IPS-NIHi11 (cell line): ENCODE data around the gene KLF13.

Source experiments
- DNase-seq: peaks from one replicate; pipeline ENCODE4 v3.0.0; 2012; ENCODE audit warnings: mixed read lengths, low spot score

The KLF13 gene

DNA sequence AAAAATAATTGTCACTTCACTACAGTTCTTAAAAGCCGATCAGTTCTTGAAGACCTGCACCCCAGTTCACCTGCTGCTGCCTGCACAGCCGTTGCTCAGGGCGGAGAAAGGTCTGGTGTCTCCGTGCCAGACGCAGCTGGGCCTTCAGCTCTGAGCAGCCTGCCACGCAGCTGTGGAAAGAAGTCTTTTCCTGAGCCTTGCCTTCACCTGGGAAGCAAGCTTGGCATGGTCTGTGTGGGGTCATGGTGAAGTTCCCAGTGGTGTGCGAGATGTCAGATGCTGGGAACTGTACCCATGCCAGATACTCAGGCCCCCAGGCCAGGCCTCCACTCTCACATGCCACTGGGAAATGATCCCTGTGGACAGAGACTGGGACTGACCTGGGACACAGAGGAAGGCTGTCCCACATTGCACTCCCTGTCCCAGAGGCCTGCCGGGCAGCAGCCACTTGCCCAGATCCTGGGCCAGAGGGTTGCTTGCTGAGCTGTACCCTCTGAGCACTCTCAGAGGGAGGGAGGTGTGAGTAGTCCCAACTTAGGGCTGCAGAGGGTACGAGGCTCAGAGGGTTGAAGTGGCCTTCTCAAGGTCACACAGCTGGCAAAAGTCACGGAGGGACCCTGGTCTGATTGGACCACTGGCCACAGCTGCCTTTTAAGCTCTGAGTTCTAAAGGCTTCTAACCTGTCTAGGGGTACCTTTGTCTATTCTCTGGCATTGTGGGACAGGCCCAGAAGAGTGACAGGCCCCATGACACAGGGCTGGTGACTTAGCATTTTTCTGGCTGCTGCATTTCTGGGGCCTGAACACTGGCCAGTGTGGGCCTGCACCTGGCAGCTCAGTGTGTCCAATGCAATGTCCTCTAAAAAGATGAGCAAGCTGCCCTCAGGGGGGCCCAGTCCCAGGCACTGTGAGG is 55.4 kb downstream of the KLF13 start:
- DNase-seq = no peak

GRCh38 chr15:31382713-31383045 is 56.0 kb downstream of the KLF13 start:
- no peak for DNase-seq

DNA sequence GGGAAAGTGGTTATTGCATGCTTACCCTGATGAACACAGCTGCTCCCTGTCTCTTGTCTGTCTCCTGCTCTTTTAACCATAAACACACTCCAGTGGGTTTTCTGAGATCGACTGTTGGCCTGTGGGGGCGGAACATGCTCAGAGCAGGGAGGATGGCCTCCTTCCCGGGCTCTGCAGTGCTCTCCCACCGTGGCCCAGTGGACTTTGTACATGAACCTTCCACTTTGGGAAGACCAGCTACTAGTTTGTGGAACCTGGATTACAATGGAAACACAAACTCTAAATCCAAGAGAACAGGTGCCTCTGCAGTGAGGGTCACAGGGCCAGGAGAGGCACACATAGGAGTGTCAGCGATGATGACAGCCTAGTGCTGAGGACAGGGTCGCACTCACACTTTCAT is 56.5 kb downstream of the KLF13 start:
- no peak for DNase-seq

DNA sequence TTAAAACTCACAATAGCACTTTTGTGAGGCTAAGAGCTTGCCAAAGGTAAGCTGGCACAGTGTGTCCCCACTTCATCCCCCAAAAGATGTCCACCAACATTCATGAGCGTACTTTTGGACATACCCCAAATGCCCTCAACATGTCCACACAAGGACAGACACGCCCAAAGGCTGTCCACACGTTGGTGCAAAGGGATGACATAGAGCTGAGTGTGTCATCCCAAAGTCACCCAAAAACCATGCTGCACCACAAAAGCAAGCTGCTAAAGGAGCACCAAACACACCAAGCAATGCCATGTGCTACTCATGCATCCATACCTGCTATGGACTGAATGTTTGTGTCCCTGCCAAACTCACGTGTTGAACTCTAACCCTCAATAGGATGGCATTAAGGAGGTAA is 57.9 kb downstream of the KLF13 start:
- no peak for DNase-seq

DNA sequence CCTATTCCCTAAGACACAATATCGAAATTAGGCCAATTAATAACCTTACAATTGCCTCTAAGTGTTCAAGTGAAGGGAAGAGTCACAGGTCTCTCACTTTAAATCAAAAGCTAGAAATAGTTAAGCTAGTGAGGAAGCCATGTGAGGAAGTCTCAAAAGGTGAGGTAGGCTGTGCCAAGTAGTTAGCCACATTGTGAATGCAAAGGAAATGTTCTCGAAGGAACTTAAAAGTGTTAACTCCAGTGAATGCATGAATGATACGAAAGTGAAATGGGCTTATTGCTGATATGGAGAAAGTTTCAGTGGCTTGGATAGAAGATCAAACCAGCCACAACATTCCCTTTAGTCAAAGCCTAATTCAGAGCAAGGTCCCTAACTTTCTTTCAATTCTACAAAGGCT is 59.1 kb downstream of the KLF13 start:
- DNase-seq = no peak

DNA sequence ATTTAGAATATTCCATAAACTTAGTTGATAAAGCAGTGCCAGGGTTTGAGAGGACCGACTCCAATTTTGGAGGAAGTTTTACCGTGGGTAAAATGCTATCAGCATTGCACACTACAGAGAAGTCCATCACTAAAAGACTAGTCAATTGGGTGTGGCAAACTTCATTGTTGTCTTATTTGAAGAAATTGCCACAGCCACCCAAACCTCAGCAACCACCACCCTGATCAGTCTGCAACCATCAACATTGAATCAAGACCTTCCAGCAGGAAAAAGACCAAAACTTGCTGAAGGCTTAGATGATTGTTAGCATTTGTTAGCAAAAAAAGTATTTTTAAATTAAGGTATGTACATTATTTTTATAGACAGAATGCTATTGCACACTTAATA is 60.5 kb downstream of the KLF13 start:
- no peak for DNase-seq

DNA sequence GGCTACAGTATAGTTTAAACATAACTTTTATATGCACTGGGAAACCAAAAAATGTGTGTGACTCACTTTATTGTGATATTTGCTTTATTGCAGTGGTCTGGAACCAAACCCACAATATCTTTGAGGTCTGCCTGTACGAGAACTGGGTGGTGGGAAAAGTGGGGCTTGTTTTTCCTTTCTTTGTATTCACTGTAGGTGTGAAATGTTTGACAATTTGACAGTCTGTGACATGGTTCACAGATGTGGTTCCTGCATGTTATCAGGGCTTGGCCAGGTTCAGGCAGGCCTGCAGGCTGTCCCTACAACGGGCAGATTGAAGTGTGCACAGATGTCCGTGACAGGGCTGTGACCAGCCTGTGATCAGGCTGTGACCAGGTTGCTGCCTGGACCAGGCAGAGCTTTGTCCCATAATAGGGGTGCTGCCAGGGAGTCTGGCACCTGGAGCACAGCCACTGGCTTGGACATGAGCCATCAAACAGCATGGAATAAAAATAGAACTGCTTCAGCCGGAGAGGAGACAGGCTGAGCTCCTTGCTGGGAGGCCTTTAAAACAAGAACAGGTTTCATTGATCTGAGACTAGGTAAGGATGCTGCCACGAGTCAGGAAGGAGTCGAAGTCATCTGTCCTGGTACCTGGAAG is 61.0 kb downstream of the KLF13 start:
- DNase-seq = no peak

DNA sequence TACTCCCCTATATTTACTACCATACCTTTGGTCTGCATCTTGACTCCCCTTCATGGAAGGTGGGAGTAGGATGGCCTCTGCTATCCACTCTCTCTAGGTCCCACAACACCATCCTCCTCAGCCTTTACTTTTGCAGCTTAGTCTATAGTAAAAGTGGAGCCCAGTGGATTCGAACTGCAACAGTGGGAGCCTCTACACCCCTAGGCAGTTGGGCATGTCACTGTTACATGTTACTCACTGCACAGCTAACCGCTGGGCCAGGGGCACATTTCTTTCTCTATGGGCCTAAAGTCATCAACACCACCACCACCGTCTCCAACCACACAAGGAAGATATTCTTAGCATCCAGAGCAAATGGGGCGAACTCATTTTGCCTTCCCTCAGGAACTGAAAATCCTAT is 62.9 kb downstream of the KLF13 start:
- DNase-seq = no peak

DNA sequence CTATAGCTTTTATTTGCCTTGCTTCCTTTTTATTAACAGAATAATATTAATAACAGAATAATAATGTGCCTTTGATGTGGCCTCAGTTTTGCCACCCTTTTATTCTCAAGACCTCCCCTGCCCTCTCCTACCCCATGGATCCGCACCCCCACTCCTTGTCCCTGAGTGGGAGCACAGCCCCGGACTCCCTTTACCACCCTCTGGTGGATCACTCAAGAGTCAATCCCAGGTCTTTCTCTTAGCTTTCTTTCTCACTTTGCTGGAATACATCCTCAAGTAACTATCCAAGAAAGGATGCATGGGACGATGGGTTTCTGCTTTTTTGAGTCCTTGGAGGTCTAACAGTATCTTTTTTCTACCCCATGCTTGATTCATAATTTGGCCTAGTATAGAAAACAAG is 63.4 kb downstream of the KLF13 start:
- DNase-seq = no peak

GRCh38 chr15:31390777-31391486 is 64.3 kb downstream of the KLF13 start:
- no peak for DNase-seq

GRCh38 chr15:31391687-31392671 is 65.3 kb downstream of the KLF13 start:
- peak; percentile 80 for DNase-seq

DNA sequence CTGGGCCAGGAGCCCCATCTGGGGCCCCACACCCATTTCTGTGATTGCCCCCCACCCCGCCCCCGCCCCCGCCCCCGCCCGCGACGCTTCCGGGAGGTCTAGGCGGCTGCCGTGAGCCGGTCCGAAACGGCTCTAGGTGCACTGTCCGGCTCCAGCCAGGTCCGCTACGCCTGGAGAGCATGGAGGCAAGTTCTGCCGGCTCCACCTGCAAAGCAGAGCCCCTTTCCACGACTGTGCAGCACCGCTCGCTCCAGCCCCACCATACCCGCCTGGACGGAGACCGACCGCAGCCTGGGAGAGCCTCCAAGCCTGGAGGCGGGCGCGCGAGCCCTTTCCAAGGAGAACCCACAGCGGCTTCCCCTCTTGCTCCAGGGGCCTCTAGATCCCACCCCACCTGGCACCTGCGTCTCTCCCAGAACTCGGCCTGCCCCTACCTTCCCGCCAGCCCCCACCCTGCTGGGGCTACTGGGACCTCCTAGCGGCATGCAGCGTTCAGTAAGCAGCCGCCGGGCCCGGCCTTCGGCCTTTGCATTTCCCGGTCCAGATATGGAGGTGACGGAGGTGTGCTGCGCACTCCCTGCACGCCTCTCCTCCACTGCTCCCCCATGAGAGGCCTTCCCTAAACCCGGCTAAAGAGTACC is 66.2 kb downstream of the KLF13 start:
- no peak for DNase-seq

- no peak for DNase-seq
Observed at GRCh38 chr15:31393444-31394091, 66.9 kb downstream of the KLF13 start.

DNA sequence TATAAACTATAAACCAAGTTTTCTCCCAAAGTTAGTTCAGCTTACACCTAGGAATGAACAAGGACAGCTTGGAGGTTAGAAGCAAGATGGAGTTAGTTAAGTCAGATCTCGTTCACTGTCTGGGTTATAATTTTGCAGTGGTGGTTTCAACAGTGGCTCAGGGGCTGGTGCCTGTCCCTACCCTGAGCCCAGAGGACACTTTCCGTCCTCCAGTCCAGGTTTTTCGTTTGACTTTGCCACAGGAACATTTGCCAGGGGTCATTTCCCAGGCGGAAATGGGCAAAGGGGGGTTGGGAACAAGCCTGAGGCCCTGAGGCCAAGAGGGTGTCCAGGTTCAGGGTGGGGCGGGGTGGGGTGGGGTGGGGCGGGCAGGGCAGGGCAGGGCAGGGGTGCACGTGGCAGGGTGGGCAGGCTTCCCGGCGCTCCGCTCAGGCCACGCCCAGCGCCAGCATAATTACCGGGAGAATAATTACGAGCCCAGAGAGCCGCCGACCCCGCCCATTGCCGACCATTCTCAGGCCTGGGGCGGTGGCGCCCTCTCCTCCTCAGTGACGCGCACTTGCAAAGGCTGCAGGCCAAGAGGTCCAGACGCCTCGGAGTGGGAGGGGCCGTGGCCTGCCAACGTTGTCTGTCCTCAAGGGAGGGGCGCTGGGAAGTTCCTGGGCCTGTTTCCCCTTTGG is 70.4 kb downstream of the KLF13 start:
- DNase-seq = peak; percentile 95

GRCh38 chr15:31397851-31398661 is 71.4 kb downstream of the KLF13 start:
- DNase-seq = no peak

GRCh38 chr15:31398677-31399301 is 72.2 kb downstream of the KLF13 start:
- no peak for DNase-seq

DNA sequence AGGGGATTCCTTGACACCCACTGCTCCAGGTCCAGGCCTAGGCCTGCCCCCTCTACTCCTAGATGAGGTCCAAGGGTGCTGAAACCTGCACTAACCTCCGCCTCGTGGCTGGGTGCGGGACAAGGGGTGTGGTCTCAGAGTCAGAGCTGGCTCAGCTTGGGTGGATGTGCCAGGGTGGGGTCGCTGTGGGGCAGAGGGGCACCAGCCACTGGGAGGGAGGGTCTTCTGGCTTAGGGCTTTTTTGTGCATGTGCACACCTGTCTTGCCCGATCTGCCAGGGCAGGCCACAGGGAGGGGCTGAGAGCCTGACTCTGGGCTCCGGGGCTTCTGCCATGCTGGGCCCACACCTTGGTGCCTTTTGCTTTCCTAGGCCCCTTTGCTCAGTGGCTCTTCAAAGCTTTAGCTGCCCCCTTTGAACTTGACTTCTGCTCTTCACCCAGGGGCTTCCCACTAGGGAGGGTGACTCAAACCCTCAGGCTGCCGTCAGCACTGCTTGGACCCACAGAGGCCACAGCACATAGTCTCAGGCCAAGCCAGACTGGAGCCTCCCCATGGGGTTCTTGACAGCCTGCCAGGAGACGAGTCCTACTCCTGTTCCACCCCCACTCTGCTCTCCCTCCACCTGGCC is 73.0 kb downstream of the KLF13 start:
- DNase-seq = no peak

DNA sequence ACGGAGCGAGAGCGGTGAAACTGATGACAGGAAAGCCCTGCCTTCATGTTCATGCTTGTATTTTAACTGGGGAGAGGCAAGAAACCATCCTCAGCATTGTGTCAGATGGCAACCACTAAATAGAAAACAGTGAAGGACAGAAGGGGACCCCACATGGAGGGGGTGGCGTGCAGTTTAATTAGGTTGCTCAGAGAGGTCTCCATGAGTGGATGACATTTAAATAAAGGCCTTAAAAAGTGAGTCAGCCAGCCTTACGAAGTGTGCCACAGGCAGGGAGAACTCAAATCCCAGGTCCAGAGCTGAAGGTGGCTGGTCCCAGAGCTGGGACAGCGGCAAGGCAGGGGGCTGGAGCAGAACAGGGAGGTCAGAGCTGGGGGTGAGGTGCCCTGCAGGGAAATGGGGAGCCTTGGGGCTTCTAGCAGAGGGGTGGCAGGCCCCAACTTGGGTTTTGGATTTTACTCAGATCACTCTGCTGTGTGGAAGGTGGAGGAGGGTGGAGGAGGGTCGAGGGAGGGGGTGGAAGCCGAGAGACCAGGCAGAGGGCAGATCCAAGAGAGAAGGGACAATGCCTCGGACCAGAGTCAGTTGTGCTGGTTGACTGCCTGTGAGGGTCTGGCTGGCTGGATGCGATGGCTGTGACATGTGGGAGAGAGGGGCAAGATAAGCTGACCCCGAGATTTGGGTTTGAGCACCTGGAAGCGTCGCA is 73.7 kb downstream of the KLF13 start:
- DNase-seq = no peak
